HepG2 (cell line): ENCODE data around the gene TAS2R60. TPM values are rescaled to one million over a fixed set of nuclear protein-coding genes. Genes with fewer than 3 reads are reported as not detected.

Experiments used
- ATAC-seq: fragments of 200-7000 bp; cut with Tn5 transposase; 3 replicates; pipeline ENCODE4 v1.9.1; 2020; ENCODE audit warnings: mild to moderate bottlenecking, moderate library complexity
- BruUV-seq: library from RNA; stranded (reverse); fragments of 400-500 nt; replicated peaks from 2 replicates; lab custom pipeline; 2021; lab: Mats Ljungman, UMichigan
- CTCF ChIA-PET: fragments of 300-600 bp; formaldehyde crosslinking; extraction: SDS; loops from one replicate; lab custom pipeline; 2021; ENCODE audit warnings: low total read pairs, inconsistent platforms, low intra/inter-chr PET ratio; lab: Yijun Ruan, JAX
- POLR2A ChIA-PET: fragments of 350-600 bp; sonication (Branson Sonifier 250); formaldehyde crosslinking; loops from one replicate; lab custom pipeline; 2020; ENCODE audit warnings: antibody characterized with exemption, inconsistent platforms; lab: Yijun Ruan, JAX
- DNase-seq: peaks from one replicate; pipeline ENCODE4 v3.0.0-alpha.2; 2015; ENCODE audit warnings: low spot score
- FAIRE-seq: peaks from 3 replicates; lab custom pipeline; 2011; peaks lifted over from hg19 to GRCh38; lab: Jason Lieb, UNC
- H2AFZ ChIP-seq: one replicate; pipeline ENCODE4 v1.6.1; 2011; ENCODE audit warnings: low read length, inconsistent platforms
- H3K27ac ChIP-seq: fragments of 300-600 bp; 3 replicates; pipeline ENCODE4 v1.8.0; 2011; ENCODE audit warnings: mixed run types, mild to moderate bottlenecking, mixed read lengths, low read length, inconsistent platforms; ENCODE audit not compliant: insufficient read depth; ENCODE audit errors: extremely low read length
- H3K27me3 ChIP-seq, 2 experiments: fragments of 200-600 bp in 1 of 2; 2 replicates in 1 of 2; 3 replicates in 1 of 2; pipeline versions ENCODE4 v1.6.0 to v1.8.0; 2011; ENCODE audit warnings: low read length in 2 of 2, mild to moderate bottlenecking in 2 of 2, moderate library complexity in 2 of 2, inconsistent platforms in 1 of 2; ENCODE audit not compliant: insufficient read depth in 2 of 2, control insufficient read depth in 1 of 2
- H3K36me3 ChIP-seq, 2 experiments: fragments of 200-600 bp in 1 of 2; replicated peaks in 1 of 2; 2 replicates in 1 of 2; 3 replicates in 1 of 2; pipeline versions ENCODE4 v1.5.1 to v1.8.0; 2011; ENCODE audit warnings: low read length in 2 of 2, inconsistent platforms in 1 of 2; ENCODE audit not compliant: insufficient read depth in 2 of 2, control insufficient read depth in 1 of 2
- H3K4me1 ChIP-seq: 2 replicates; pipeline ENCODE4 v1.5.1; 2012; ENCODE audit warnings: low read length, inconsistent platforms; ENCODE audit not compliant: insufficient read depth
- H3K4me2 ChIP-seq: 2 replicates; pipeline ENCODE4 v1.6.0; 2011; ENCODE audit warnings: low read depth, low read length, inconsistent platforms
- H3K4me3 ChIP-seq, 3 experiments: fragments of 200-600 bp in 1 of 3; sonication (generic), shearing (Covaris generic) in 1 of 3; replicated peaks in 1 of 3; 2 replicates each; pipeline ENCODE4 v1.5.1; 2011 to 2016; ENCODE audit warnings: low read length in 3 of 3, inconsistent platforms in 2 of 3, low read depth in 2 of 3, mild to moderate bottlenecking in 2 of 3, control low read depth in 1 of 3, mixed read lengths in 1 of 3; ENCODE audit not compliant: insufficient read depth in 1 of 3
- H3K79me2 ChIP-seq: one replicate; pipeline ENCODE4 v1.6.1; 2011; ENCODE audit warnings: low read length, inconsistent platforms; ENCODE audit not compliant: insufficient read depth
- H3K9ac ChIP-seq: 2 replicates; pipeline ENCODE4 v1.6.0; 2011; ENCODE audit warnings: mild to moderate bottlenecking, low read depth, low read length, inconsistent platforms; ENCODE audit not compliant: insufficient read depth
- H3K9me3 ChIP-seq: 2 replicates; pipeline ENCODE4 v1.5.1; 2012; ENCODE audit warnings: mild to moderate bottlenecking, low read length
- H4K20me1 ChIP-seq: 2 replicates; pipeline ENCODE4 v1.6.0; 2011; ENCODE audit warnings: inconsistent platforms, mild to moderate bottlenecking, low read length, moderate library complexity; ENCODE audit not compliant: insufficient read depth
- ATF7-NPFF ChIP-seq: sonication (generic); formaldehyde crosslinking; IDR thresholded peaks from 2 replicates; pipeline ENCODE4 v1.8.1; 2023; ENCODE audit warnings: mild to moderate bottlenecking, low read depth, missing genetic modification reagents, moderate library complexity
- SRSF1 ChIP-seq: fragments of 200-400 bp; formaldehyde crosslinking; optimal IDR thresholded peaks from 2 replicates; pipeline ENCODE3; 2017; ENCODE audit warnings: mild to moderate bottlenecking, low read depth, low read length, moderate library complexity
- U2AF2 ChIP-seq: fragments of 200-400 bp; formaldehyde crosslinking; IDR thresholded peaks from 2 replicates; pipeline ENCODE4 v1.6.1; 2017; ENCODE audit warnings: low read depth, mild to moderate bottlenecking, low read length
- ZBTB7A ChIP-seq: sonication (generic); formaldehyde crosslinking; IDR thresholded peaks from 2 replicates; pipeline ENCODE4 v1.8.0; 2022; ENCODE audit warnings: mild to moderate bottlenecking, missing genetic modification reagents
- ZNF20 ChIP-seq: sonication (generic); formaldehyde crosslinking; IDR thresholded peaks from 2 replicates; pipeline ENCODE4 v1.4.0; 2020; ENCODE audit warnings: mild to moderate bottlenecking, moderate library complexity, missing genetic modification reagents
- ZNF510 ChIP-seq: sonication (generic); formaldehyde crosslinking; IDR thresholded peaks from 2 replicates; pipeline ENCODE4 v1.4.0; 2020; ENCODE audit warnings: low read depth, mild to moderate bottlenecking, missing genetic modification reagents
- ZNF597 ChIP-seq: sonication (generic); formaldehyde crosslinking; IDR thresholded peaks from 2 replicates; pipeline ENCODE4 v1.5.0; 2020; ENCODE audit warnings: missing genetic modification reagents
- ZNF678 ChIP-seq: sonication (generic); formaldehyde crosslinking; IDR thresholded peaks from 2 replicates; pipeline ENCODE4 v1.4.0; 2020; ENCODE audit warnings: mild to moderate bottlenecking, missing genetic modification reagents
- ZNF691 ChIP-seq: sonication (generic); formaldehyde crosslinking; IDR thresholded peaks from 2 replicates; pipeline ENCODE4 v1.4.0; 2020; ENCODE audit warnings: missing genetic modification reagents, low read depth, mild to moderate bottlenecking, borderline replicate concordance
- WGBS: methylation state at CpG from one replicate; pipeline ENCODE4 v1.1.6; 2017; ENCODE audit warnings: low lambda C conversion rate; 5-methylcytosine and 5-hydroxymethylcytosine counted together
- in situ Hi-C: cut with HindIII; loops from 2 replicates; pipeline ENCODE4 v1.10.0; 2017; ENCODE audit warnings: low pct_unique_long_range_greater_than_20kb; ENCODE audit not compliant: extremely low pct_ligation_motif_present
- intact Hi-C: fragments of 100-400 bp; cut with micrococcal nuclease; formaldehyde crosslinking; loops from one replicate; pipeline ENCODE4 v1.10.0; 2022; ENCODE audit not compliant: unreplicated experiment
- polyA plus RNA-seq, 8 experiments: library from polyadenylated mRNA; depleted of rRNA in 3 of 8; stranded (reverse) in 7 of 8; unstranded in 1 of 8; fragments of >200 nt; fragmentation: Illumina TruSeq in 4 of 8; extraction: Trizol in 4 of 8; gene quantifications; 2 replicates each; pipeline versions ENCODE4 v1.2.1 to v1.2.3, GENCODE V29; 2011 to 2016; ENCODE audit warnings: low read depth in 4 of 8, missing spikeins in 1 of 8, mixed read lengths in 1 of 8; ENCODE audit not compliant: insufficient read depth in 1 of 8
- total RNA-seq, 5 experiments: library from RNA; depleted of rRNA; stranded (reverse); fragments of >200 nt; fragmentation: Illumina TruSeq; extraction: Trizol; gene quantifications; 2 replicates each; pipeline ENCODE4 v1.2.3, GENCODE V29; 2016; ENCODE audit warnings: low read depth in 1 of 5

Gene TAS2R60
- total and polyA plus RNA-seq, 2 of the 13 experiments (the other 11 are each of a cell fraction or from before 2014, with no cell fraction given) = not detected

GRCh38 chr7:143492799-143493739 lies 49.8 kb downstream of the TAS2R60 start (continued):
- no peak for TF ChIP-seq ZNF691
- no peak for TF ChIP-seq ZNF597 (CRISPR knock-in tag)
- TF ChIP-seq, all 625 proteins: peak for 0

- WGBS = 0% methylated on average over 1 of the region's 1 CpG
- ChIA-PET CTCF (no interaction called here), POLR2A (no interaction called here)
- no peak for FAIRE-seq
- Histone ChIP-seq H3K4me1 (no peaks in the 10 kb centered on the region), H4K20me1 (no peaks in the 10 kb centered on the region), H2AFZ (no peak overlapping the region), H3K79me2 (no peaks in the 10 kb centered on the region), H3K9me3 (no peaks in the 10 kb centered on the region), H3K4me2 (no peak overlapping the region), H3K9ac (no peak overlapping the region), H3K4me3 (no peak overlapping the region), H3K27ac (no peak overlapping the region), H3K36me3 (no peaks in the 10 kb centered on the region), H3K27me3 (no peaks in the 10 kb centered on the region)
- ATAC-seq = no peak
- TF ChIP-seq SRSF1 = no peak
- TF ChIP-seq U2AF2 = no peak
- no peak for TF ChIP-seq ZBTB7A (CRISPR knock-in tag)
- no peak for TF ChIP-seq ATF7-NPFF (CRISPR knock-in tag)
- TF ChIP-seq ZNF510 = no peak
- TF ChIP-seq ZNF20 (CRISPR knock-in tag) = no peak
- TF ChIP-seq ZNF678 = no peak
- no peak for DNase-seq
- intact Hi-C loops = no loop called here
- BruUV-seq = no TSS peak
- in situ Hi-C loops = no loop called here
Measured at GRCh38 chr7:143493751-143494150, 50.5 kb downstream of the TAS2R60 start.

Other genes starting within 250 kb of the TAS2R60 start
- not detected in 2 replicates for gene TAS2R40, start 221.4 kb upstream of the TAS2R60 start, total RNA-seq (2016; rRNA removed; fragmentation: Illumina TruSeq; extraction: Trizol)
- not detected in 2 replicates for gene TAS2R40, start 221.4 kb upstream of the TAS2R60 start, polyA plus RNA-seq (2011; rRNA removed)
- gene GSTK1, start 180.0 kb upstream of the TAS2R60 start, total RNA-seq (2016; rRNA removed; fragmentation: Illumina TruSeq; extraction: Trizol) = 31.5 and 64.6 TPM in 2 replicates
- gene GSTK1, start 180.0 kb upstream of the TAS2R60 start, polyA plus RNA-seq (2011; rRNA removed) = 92.1 and 96.2 TPM in 2 replicates
- gene TMEM139, start 158.5 kb upstream of the TAS2R60 start, total RNA-seq (2016; rRNA removed; fragmentation: Illumina TruSeq; extraction: Trizol) = 7.8 and 7.9 TPM in 2 replicates
- gene TMEM139, start 158.5 kb upstream of the TAS2R60 start, polyA plus RNA-seq (2011; rRNA removed) = 13.8 and 14.0 TPM in 2 replicates
- gene CASP2, start 155.1 kb upstream of the TAS2R60 start, total RNA-seq (2016; rRNA removed; fragmentation: Illumina TruSeq; extraction: Trizol) = 13.7 and 21.2 TPM in 2 replicates
- 9.0 and 10.2 TPM in 2 replicates for gene CASP2, start 155.1 kb upstream of the TAS2R60 start, polyA plus RNA-seq (2011; rRNA removed)
- not detected in 2 replicates for gene CLCN1, start 127.3 kb upstream of the TAS2R60 start, total RNA-seq (2016; rRNA removed; fragmentation: Illumina TruSeq; extraction: Trizol)
- 0.01 TPM in 1 of 2 replicates, not detected in the other for gene CLCN1, start 127.3 kb upstream of the TAS2R60 start, polyA plus RNA-seq (2011; rRNA removed)
- 0.07 TPM in 1 of 2 replicates, not detected in the other for gene FAM131B, start 80.7 kb upstream of the TAS2R60 start, total RNA-seq (2016; rRNA removed; fragmentation: Illumina TruSeq; extraction: Trizol)
- not detected in 2 replicates for gene FAM131B, start 80.7 kb upstream of the TAS2R60 start, polyA plus RNA-seq (2011; rRNA removed)
- 13.1 and 13.7 TPM in 2 replicates for gene ZYX, start 62.1 kb upstream of the TAS2R60 start, total RNA-seq (2016; rRNA removed; fragmentation: Illumina TruSeq; extraction: Trizol)
- gene ZYX, start 62.1 kb upstream of the TAS2R60 start, polyA plus RNA-seq (2011; rRNA removed) = 9.9 and 10.5 TPM in 2 replicates
- 7.7 and 17.1 TPM in 2 replicates for gene EPHA1, start 34.6 kb upstream of the TAS2R60 start, total RNA-seq (2016; rRNA removed; fragmentation: Illumina TruSeq; extraction: Trizol)
- 4.6 and 8.1 TPM in 2 replicates for gene EPHA1, start 34.6 kb upstream of the TAS2R60 start, polyA plus RNA-seq (2011; rRNA removed)
- not detected in 2 replicates for gene TAS2R41, start 34.4 kb downstream of the TAS2R60 start, total RNA-seq (2016; rRNA removed; fragmentation: Illumina TruSeq; extraction: Trizol)
- not detected in 2 replicates for gene TAS2R41, start 34.4 kb downstream of the TAS2R60 start, polyA plus RNA-seq (2011; rRNA removed)
- gene CTAGE15, start 128.3 kb downstream of the TAS2R60 start, total RNA-seq (2016; rRNA removed; fragmentation: Illumina TruSeq; extraction: Trizol) = not detected in 2 replicates
- gene CTAGE15, start 128.3 kb downstream of the TAS2R60 start, polyA plus RNA-seq (2011; rRNA removed) = not detected in 2 replicates
- gene TCAF2, start 177.5 kb downstream of the TAS2R60 start, total RNA-seq (2016; rRNA removed; fragmentation: Illumina TruSeq; extraction: Trizol) = 0.04 TPM in 1 of 2 replicates, not detected in the other
- gene TCAF2, start 177.5 kb downstream of the TAS2R60 start, polyA plus RNA-seq (2011; rRNA removed) = 1.8 and 2.8 TPM in 2 replicates